HG03457 (cell line): ENCODE measurements around the gene MRC2.

Source experiments
- ATAC-seq: cut with Tn5 transposase; IDR thresholded peaks from one replicate; pipeline ENCODE4 v1.9.1; 2021; ENCODE audit warnings: moderate number of reproducible peaks; ENCODE audit not compliant: unreplicated experiment

The MRC2 gene

DNA sequence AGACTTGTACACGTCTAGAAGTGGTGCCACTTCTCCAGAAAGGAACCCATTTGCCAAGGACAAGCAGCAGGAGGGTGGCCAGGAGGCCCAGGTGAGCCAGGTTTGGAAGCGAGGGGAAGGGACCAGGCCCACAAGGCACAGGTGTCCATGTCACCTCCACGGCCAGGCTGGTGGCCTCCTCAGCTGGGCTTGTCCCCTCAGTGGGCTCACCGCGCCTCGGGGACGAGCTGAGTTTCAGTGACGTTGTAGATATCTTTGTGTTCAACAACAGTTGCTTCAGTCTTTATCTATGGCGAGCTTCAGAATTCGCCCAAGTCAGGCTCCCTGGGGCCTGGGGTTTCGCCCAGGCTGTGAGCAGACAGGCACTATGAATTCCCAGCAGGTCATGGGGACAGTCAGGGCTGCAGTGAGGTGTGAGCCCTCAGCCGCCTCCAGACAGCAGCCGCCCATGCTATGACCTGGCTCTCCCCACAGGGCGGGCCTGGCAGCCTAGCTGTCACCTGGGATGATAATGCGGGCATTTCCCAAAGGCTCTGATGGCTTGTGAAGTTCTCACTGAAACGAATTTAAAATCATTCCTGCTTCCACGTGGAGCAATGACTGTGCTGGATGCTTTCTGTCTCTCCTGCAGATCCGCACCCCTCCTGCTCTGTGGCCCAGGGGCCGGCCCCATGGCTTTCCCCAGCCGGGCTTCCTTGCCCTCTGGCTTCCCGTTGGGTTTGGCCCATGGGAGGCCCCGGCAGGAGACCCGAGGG is 89.5 kb downstream of the MRC2 start:
- no peak for ATAC-seq

DNA sequence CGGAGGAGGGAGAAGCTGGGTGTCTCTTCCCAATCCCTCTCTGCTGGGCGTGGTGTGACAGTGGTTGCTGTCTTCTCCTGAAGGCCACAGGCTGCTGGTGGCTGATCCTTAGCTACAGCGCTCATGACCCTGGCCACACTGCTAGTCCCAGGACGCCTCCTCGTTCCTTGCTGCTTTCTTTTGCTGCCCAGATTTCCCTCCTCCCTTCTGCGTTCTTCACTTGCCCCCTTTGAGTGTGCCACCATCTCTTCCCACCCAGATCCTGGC is 90.1 kb downstream of the MRC2 start:
- ATAC-seq: no peak

GRCh38 chr17:62717889-62718288 is 90.4 kb downstream of the MRC2 start:
- no peak for ATAC-seq

DNA sequence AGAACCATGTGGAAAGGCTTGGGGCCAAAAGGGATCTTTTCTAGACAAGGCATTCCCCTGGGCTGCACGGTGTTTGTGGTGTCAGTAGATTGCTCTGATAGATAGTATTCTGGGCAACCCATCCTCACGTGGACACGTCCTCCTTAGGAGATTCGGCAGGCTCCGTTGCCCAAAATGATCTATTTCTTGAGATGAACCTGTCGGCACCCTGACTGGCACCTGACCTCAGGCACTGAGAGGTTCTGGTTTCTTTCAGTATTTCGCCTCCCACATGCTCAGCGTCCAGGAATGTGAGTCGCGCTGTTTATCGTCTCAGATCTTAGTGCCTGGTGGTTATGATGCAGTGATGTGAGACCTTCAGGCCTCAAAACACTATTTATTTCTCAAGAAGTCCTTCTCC is 91.0 kb downstream of the MRC2 start:
- ATAC-seq: no peak

DNA sequence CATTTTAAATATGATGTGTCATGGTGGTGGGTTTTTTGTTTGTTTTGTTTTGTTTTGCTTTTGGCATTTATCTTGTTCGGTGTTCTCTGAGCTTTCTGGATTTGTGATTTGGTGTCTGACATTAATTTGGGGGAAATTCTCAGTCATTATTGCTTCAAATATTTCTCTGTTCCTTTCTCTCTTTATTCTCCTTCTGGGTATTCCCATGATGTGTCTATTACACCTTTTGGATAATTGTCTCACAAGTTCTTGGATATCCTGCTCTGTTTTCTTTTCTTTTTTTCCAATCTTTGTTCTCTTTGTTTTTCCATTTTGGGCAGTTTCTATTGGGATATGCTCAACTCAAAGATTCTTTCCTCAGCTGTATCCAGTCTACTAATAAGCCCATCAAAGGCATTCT is 92.1 kb downstream of the MRC2 start:
- ATAC-seq: no peak

DNA sequence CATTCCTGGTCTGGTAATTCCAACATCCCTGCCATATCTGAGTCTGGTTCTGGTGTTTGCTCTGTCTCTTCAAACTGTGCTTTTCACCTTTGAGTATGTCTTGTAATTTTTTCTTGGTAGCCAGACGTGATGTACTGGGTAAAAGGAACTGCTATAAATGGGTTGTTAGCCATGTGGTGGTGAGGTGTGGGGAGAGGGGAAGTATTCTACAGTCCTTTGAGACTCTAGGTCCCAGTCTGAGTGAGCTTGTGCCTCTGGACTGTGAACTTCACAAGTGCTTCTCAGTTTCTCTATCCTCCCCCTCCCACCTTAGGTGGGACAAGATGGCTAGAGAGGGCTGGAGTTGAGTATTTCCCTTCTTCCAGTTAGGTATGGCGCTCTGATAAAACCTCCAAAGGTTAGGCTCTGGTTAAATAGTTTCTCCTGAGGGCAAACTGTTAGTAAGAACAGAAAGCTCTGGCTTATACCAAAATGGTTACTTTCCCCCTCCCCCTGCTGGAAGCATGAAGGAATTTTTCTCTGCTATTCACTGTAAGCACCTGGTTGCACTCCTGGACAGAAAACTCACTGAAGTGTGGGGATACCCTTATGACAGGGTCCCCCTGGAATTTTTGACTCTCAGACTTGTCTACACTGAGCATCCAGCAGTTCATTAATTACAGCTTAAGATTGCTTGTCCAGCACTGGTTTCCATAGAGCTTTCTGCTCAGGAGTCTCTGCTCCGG is 92.8 kb downstream of the MRC2 start:
- ATAC-seq: no peak

DNA sequence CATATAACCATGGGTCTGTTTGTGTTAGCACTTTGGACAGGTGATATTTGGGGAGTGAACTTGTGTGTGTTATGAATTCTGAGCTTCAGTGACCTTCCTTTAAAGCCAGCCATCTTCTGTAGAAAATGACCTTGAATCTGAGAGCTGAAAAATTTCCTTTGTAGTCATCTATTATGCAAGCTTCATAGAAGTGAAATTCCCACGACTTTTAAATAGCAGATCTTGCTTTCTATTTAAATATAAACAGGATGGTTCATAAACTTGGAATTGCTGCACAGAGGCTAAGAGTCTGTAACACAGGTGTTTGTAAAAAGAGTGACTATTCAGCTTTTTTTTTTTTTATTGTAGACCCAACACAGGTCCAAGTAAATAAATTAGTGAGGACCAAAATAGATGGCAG is 95.2 kb downstream of the MRC2 start:
- ATAC-seq: no peak

GRCh38 chr17:62723842-62724241 is 96.4 kb downstream of the MRC2 start:
- no peak for ATAC-seq

GRCh38 chr17:62724398-62725146 is 97.1 kb downstream of the MRC2 start:
- ATAC-seq: peak; percentile 89

DNA sequence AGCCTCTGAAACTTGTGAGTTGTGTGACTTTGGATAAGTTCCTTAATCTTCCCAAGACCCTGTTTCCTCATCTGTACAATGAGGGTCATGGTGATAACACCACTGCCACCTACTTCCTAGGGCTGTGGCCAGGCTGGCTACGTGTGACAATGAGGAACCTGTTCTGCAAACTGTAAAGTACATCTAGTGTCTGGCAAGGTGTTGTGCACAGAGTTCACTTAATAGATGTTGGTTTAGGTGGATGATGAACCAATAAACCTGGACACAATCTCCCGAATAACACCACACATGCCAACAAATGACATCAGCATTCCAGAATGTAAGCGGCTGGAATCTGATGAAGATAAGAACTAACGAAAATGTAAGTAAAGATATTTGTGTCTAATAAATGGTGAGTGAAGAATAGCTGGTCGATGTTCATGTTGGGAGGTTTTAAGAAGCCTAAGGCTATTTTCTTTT is 98.3 kb downstream of the MRC2 start:
- ATAC-seq: no peak

DNA sequence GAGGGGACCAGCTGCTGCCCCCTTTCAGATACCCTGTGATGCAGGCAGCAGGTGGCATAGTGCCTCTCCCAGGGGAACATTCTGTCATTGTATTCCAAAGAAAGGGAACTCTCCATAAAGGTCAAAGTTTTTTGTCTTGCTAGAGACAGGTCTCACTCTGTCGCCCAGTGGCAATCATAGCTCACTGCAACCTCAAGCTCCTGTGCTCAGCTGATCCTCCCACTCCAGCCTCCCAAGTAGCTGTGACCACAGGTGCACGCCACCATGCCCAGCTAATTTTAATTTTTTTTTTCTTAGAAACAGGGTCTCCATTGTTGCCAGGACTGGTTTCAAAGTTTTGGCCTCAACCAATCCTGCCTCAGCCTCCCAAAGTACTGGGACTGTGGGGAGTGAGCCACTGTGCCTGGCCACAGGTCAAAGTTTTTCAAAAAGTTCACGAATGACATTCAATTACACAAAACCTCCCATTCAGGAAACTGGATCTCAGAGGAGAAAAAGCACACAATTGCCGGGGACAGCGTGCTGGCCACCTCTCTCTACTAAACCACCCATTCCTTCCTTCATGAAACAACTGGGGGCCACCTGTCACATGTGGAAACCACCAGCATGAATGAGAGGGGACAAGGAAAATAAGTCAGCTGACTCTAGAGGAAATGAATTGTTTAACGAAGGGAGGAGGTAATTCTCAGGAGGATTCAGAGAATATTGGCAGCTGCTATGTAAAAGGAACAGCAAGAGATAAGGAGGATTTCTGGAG is 100.6 kb downstream of the MRC2 start:
- no peak for ATAC-seq

DNA sequence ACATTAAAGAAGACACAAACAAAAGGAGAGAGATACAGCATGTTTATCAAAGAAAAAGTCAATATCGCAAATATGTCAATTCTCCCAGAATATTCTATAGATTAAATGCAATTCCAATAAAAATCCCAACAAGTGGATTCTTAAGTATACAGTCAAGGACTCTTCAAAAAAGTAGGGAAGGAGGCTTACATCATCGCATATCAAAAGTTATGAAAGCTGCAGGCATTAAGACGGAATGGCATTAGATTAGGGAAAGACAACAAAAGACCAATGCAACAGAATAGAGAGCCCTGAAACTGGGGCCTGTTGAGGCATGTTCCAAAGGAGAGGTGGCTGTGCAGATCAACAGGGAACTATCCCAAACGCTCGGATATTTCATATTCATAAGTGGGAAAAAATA is 104.7 kb downstream of the MRC2 start:
- ATAC-seq: no peak

DNA sequence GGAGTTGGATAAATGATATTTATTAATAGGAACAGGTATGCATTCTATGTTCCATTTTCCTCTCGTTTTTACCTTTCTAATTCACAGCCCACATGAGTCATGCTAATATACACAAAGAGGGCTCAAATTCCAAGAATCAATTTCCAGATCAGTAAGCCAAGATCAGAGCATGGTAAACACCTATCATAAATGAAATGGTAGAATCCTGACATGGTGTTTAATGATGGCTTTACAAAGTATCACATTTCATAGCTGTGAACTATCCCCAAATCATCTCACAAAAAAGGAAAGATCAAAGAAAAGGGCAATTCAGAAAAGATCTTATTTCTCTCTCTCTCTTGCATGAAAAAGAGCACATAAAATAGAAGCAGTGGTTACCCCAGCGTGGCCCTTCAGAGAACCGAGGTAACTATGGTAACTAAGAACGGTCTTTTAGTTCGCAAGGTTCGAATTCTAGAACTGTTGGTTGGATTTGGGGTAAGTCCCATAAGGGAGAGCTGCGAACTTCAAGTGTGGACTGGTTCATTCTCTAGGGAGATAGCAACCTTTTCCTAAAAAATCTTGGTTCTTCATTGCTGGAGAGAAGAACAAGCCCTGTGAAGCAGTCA is 107.7 kb downstream of the MRC2 start:
- no peak for ATAC-seq

DNA sequence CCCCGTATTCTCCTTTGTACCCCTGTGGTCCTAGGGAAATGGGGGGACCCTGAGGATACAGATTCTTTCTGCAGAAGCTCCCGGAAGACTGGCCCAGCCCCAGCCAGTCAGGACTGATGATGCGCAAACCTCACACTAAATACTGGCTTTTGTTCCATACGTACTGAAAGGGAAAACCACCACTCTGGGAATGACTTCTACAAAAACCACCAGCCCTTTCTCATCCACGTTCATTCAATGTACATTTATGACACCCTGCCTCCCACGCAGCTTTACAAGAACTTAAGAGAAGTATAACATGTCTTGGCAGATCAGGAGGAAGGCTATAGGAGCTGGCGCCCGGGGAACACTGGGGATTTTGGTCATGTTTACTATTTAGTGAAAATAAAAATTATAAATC is 110.0 kb downstream of the MRC2 start:
- ATAC-seq: no peak

GRCh38 chr17:62738281-62738680 is 110.8 kb downstream of the MRC2 start:
- ATAC-seq: no peak

- no peak for ATAC-seq
Measured at GRCh38 chr17:62739645-62740388, 112.3 kb downstream of the MRC2 start.

GRCh38 chr17:62741290-62741689 is 113.8 kb downstream of the MRC2 start:
- no peak for ATAC-seq
